Prostate gland (tissue), 2 donors: Measurements from ENCODE around the gene OSMR.

Experiments
- POLR2A ChIP-seq: fragments of 450-650 bp; IDR thresholded peaks from one replicate; pipeline ENCODE4 v1.6.1; 2016; ENCODE audit warnings: antibody characterized with exemption, mild to moderate bottlenecking
- TF ChIP-seq, protein P1 (sequence below), 4 experiments: fragments of 200-600 bp in 2 of 4; fragments of 450-650 bp in 2 of 4; sonication (generic) in 2 of 4; IDR thresholded peaks; 1 replicate in 3 of 4; 2 replicates in 1 of 4; pipeline ENCODE4 v1.5.1; 2016 to 2019; ENCODE audit warnings: antibody characterized with exemption in 4 of 4, mild to moderate bottlenecking in 2 of 4, moderate library complexity in 2 of 4

DNA sequence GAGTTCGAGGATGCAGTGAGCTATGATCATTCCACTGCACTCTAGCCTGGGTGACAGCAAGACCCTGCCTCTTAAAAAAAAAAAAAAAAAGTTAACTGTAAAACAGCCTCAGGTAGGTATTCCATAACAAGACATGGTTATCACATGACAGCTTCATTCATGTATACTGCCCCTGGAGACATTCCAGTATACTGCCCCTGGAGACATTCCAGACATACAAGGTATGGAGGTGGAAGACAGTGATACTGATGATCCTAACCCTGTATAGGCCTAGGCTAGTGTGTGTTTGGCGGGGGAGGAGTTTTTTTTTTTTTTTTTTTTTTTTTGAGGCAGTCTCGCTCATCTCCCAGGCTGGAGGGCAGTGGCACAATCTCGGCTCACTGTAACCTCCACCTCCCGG lies 122.9 kb downstream of the OSMR start:
- TF ChIP-seq, protein P1, sequence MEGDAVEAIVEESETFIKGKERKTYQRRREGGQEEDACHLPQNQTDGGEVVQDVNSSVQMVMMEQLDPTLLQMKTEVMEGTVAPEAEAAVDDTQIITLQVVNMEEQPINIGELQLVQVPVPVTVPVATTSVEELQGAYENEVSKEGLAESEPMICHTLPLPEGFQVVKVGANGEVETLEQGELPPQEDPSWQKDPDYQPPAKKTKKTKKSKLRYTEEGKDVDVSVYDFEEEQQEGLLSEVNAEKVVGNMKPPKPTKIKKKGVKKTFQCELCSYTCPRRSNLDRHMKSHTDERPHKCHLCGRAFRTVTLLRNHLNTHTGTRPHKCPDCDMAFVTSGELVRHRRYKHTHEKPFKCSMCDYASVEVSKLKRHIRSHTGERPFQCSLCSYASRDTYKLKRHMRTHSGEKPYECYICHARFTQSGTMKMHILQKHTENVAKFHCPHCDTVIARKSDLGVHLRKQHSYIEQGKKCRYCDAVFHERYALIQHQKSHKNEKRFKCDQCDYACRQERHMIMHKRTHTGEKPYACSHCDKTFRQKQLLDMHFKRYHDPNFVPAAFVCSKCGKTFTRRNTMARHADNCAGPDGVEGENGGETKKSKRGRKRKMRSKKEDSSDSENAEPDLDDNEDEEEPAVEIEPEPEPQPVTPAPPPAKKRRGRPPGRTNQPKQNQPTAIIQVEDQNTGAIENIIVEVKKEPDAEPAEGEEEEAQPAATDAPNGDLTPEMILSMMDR (IDR thresholded peaks at IDR 0.05), result no peak
- TF ChIP-seq POLR2A, result no peak
